HEK293T (cell line): ENCODE results near the gene BAIAP2L2.

Experiments
- ARNT ChIP-seq: fragments of 450-650 bp; IDR thresholded peaks from 2 replicates; pipeline ENCODE4 v1.6.1; 2017; ENCODE audit warnings: mild to moderate bottlenecking
- BHLHE40 ChIP-seq: fragments of 450-650 bp; IDR thresholded peaks from 2 replicates; pipeline ENCODE4 v1.6.1; 2016; ENCODE audit warnings: mild to moderate bottlenecking, moderate library complexity, borderline replicate concordance
- CTBP1 ChIP-seq: fragments of 450-650 bp; IDR thresholded peaks from 2 replicates; pipeline ENCODE4 v1.6.1; 2016; ENCODE audit warnings: borderline replicate concordance
- ELF4 ChIP-seq: fragments of 450-650 bp; IDR thresholded peaks from 2 replicates; pipeline ENCODE4 v1.6.1; 2017; ENCODE audit warnings: antibody characterized with exemption
- FOXA1 ChIP-seq: fragments of 450-650 bp; IDR thresholded peaks from 2 replicates; pipeline ENCODE4 v1.6.1; 2016; ENCODE audit warnings: mild to moderate bottlenecking
- FOXK2 ChIP-seq: fragments of 450-650 bp; IDR thresholded peaks from 2 replicates; pipeline ENCODE4 v1.6.1; 2016; ENCODE audit warnings: mild to moderate bottlenecking
- FOXM1 ChIP-seq: fragments of 450-650 bp; IDR thresholded peaks from 2 replicates; pipeline ENCODE4 v1.6.1; 2017; ENCODE audit warnings: mild to moderate bottlenecking, borderline replicate concordance
- L3MBTL2 ChIP-seq: fragments of 450-650 bp; conservative IDR thresholded peaks from 2 replicates; pipeline ENCODE4 v1.6.1; 2016; ENCODE audit warnings: mild to moderate bottlenecking
- LEF1 ChIP-seq: fragments of 450-650 bp; IDR thresholded peaks from 2 replicates; pipeline ENCODE4 v1.6.1; 2017; ENCODE audit warnings: mild to moderate bottlenecking, borderline replicate concordance
- NFRKB ChIP-seq: fragments of 450-650 bp; IDR thresholded peaks from 2 replicates; pipeline ENCODE4 v1.6.1; 2016; ENCODE audit warnings: mild to moderate bottlenecking, moderate library complexity
- SP1 ChIP-seq: fragments of 450-650 bp; IDR thresholded peaks from 2 replicates; pipeline ENCODE4 v1.6.1; 2017
- SUZ12 ChIP-seq: fragments of 450-650 bp; IDR thresholded peaks from 2 replicates; pipeline ENCODE4 v1.6.1; 2016; ENCODE audit warnings: mild to moderate bottlenecking
- ZNF384 ChIP-seq: fragments of 450-650 bp; IDR thresholded peaks from 2 replicates; pipeline ENCODE4 v1.6.1; 2016
- TF ChIP-seq, protein P1 (sequence below): fragments of 450-650 bp; IDR thresholded peaks from 2 replicates; pipeline ENCODE4 v1.6.1; 2016

DNA sequence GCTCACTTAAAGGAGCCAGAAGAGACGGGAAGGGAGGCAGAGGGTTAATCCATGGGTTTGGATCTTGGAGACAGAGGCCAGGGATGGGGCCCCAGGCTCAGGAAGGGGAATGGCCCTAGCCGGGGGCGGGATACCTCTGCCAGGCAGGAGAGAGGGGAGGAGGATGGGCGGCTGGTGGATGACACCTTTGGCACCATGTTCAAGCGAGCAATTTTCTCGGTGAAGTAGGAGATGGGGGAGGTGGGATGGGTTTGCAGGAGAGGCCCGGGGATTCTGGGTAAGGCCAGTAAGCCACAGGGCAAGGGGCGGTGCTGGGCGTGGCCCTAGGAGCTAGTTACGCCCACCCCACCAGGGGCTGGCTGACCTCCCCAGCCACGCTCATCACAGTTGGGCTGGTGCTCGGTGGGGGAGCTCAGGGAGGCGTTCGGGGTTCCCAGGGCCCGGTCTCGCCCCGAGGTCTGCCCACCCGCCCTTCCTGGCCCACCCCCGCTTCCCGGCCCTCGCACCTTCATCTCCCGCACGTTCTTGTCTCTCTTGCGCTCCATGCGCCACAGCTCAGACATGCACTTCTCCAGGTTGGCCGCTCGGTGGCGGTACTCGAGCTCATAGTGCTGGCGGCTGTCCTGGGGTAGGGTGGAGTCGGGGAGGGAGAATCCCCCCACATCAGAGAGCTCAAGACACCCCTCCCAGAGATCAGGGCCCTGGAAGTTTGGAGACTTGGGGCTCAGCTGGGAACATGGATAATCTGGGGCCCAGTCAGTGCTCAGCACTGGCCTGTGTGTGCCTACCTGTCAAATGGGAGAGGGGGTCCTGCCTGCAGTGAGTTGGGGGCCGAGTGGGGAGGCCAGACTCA lies 12.7 kb downstream of the BAIAP2L2 start:
- no peak for TF ChIP-seq SP1
- no peak for TF ChIP-seq ELF4
- no peak for TF ChIP-seq NFRKB
- TF ChIP-seq FOXK2, result no peak
- TF ChIP-seq FOXM1, result no peak
- TF ChIP-seq LEF1, result no peak
- TF ChIP-seq BHLHE40, result no peak
- TF ChIP-seq, protein P1, sequence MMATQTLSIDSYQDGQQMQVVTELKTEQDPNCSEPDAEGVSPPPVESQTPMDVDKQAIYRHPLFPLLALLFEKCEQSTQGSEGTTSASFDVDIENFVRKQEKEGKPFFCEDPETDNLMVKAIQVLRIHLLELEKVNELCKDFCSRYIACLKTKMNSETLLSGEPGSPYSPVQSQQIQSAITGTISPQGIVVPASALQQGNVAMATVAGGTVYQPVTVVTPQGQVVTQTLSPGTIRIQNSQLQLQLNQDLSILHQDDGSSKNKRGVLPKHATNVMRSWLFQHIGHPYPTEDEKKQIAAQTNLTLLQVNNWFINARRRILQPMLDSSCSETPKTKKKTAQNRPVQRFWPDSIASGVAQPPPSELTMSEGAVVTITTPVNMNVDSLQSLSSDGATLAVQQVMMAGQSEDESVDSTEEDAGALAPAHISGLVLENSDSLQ, result no peak
- no peak for TF ChIP-seq SUZ12
- TF ChIP-seq ARNT, result no peak
- TF ChIP-seq FOXA1, result no peak
- no peak for TF ChIP-seq ZNF384
- TF ChIP-seq CTBP1, result no peak
- peak; percentile 54 for TF ChIP-seq L3MBTL2
